GF-D8 (cell line): ENCODE data around the gene OGA.

Experiments
- DNase-seq: peaks from one replicate; lab custom pipeline; 2025; lab: John Stamatoyannopoulos, UW

Gene OGA

GRCh38 chr10:101835362-101835761 lies 17.1 kb upstream of the OGA start:
- no peak for DNase-seq

GRCh38 chr10:101834341-101834740 lies 16.1 kb upstream of the OGA start:
- DNase-seq: peak; percentile 47

GRCh38 chr10:101833466-101833865 lies 15.2 kb upstream of the OGA start:
- DNase-seq: no peak

DNA sequence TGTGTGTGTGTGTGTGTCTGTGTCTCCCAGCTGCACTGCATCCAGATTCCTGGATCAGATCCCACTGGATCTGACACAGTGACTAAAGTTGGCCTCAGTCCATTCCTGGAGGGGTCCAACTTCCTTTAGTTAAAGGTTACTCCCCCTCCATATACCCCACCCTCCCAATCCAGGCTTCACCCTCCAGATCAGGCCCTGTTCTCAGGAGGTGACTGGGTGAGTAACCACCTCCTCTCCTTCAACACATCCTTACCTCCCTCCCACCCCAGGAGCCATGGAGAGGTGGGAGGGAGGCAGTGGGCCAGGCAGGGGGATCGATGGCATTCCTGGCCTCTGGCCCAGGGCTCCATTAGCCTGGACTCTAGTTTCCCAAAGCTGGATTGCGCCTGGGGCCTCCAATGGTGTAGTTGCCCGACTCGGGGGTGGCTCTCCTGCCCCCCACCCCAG lies 14.1 kb upstream of the OGA start:
- no peak for DNase-seq

GRCh38 chr10:101831169-101831811 lies 13.0 kb upstream of the OGA start:
- no peak for DNase-seq

GRCh38 chr10:101830322-101831168 lies 12.3 kb upstream of the OGA start:
- peak; percentile 78 for DNase-seq

DNA sequence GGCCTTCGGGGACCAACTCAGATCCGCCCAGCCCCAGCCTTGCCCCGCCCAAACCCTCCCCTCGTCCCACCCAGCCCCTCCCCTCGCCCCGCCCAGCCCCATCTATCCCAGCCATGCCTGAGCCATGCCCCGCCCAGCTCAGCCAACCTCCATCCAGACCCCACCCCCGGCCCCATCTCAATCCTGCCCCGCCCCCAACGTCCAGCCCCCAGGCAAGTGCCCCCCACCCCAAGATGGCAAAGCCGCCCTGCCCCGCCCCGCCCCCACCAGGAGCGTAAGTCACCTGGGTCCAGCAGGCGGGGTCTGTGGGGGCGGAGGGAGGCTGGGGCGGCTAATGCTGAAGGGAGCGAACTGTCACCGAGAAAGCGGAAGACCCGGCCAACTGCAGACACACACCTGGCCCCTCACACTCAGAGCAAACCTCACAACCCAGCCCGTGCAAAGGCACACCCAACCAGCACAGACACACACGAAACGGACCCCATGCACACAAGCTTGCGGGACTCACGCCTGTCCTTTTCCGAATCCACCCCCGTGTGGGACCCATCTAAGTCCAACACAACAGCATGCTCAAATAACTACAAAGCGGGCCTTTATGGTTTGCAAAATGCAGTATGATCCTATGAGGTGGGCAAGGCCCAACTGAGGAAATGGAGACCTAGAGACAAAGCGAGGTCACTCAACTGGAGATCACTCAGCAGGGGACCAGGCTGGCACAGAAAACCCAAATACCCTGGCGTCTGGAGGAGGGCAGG lies 11.5 kb upstream of the OGA start:
- DNase-seq: no peak

- no peak for DNase-seq
Observed at GRCh38 chr10:101828766-101829551, 10.7 kb upstream of the OGA start.

DNA sequence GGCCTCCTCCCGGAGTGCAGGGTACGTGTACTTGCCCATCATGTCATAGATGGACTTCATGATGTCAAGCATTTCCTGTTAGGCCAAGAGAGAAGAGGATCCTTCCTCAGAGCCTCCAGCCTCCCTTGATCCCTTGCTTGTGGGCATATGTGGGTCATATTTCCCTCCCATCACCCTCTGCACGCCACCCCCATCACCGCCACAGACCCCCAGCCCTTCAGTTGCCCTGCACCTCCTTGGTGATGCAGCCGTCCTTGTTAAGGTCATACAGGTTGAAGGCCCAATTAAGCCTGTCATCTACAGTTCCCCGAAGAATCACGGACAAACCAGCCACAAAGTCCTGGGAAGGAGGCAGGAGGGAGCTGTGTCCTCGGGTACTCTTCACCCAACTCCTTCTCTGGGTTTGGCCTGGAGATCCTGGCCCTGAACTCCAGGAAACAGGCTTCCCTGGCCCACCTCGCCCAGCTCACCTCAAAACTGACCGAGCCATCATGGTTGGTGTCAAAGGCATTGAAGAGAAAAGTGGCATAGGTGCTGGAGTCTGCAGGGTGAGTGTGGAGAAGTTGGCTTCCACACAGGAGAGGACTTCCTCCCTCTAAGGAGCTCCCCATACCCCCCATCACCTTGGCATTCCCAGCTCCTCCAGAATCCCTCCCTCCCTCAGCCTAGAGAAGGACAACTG lies 9.8 kb upstream of the OGA start:
- DNase-seq: no peak

DNA sequence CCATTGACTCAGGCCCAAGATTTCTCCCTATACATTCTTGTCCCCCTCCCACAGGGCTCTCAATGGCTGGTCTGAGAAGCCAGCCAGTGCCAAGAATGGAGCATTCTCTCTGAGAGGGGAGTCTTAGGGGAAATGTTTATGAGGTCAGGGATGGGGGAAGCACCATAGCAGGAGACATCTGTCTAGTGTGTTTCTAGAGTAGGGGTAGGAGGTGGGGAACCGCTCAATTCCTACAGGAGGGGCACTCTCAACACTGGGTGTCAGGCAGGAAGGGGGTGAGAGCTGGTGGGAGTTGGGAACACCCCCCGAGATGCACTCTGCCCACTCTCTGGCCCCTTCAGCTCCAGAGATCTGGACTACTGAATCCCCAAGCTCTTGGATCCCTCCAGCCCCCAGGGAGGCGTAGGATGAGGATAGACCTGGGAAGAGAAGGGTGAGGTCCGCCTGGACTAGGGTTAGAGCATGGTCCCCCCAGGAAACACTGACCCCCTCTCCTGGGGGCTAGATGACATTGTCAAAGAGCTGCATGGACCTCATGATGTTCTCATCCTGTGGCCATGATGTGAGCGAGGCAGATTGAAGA lies 8.7 kb upstream of the OGA start:
- no peak for DNase-seq

GRCh38 chr10:101824736-101825135 lies 6.5 kb upstream of the OGA start:
- no peak for DNase-seq

- DNase-seq: peak; percentile 69
Observed at GRCh38 chr10:101818872-101819633, 809 bp upstream of the OGA start.

GRCh38 chr10:101817337-101818118 lies 716 bp downstream of the OGA start:
- DNase-seq: peak; percentile 59

GRCh38 chr10:101816913-101817336 lies 1.3 kb downstream of the OGA start:
- DNase-seq: no peak

GRCh38 chr10:101816376-101816775 lies 1.9 kb downstream of the OGA start:
- no peak for DNase-seq

DNA sequence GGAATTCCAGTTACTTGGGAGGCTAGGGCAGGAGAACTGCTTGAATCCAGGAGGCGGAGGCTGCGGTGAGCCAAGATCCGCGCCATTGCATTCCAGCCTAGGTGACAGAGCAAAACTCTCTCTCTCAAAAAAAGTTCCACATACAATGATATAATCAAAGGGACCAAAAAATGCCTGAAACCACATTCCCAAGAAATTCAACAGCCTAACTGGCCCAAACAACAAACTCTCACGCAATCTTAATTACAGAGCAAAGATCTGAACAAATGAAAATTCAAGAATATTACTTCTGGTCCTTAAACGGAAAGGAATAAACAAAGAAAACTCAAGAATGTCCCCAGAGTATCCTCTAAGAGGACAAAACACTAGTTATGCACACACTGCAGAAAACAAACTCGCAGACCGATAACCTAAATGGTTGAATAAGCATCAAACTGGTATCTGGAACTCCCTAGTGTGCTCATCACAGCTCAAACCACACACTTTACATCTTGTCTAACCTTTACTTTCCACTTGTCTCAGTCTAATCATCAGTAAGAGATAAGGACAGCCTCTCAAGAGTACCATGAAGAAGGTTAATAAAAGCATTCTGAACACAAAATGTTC lies 3.7 kb downstream of the OGA start:
- DNase-seq: no peak

GRCh38 chr10:101812606-101813005 lies 5.6 kb downstream of the OGA start:
- no peak for DNase-seq

GRCh38 chr10:101807158-101807557 lies 11.1 kb downstream of the OGA start:
- DNase-seq: no peak

DNA sequence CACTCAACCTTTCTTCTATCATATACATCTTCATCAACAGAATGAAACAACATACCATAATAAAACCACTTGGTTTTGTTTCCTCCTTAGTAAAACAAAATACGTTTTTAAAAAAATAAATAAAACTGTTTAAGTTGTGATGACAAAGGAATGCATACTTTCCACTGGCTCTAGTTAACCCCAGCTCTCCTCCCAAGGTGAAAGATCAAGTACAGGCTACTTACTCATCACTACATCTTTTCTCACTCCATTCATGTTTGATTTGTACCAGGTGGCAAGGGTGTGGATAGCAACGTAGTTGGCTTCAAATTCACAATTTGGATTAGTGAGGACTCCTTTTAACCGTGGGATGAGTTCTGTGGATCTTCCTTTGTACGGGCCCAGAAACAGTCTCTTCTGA lies 14.7 kb downstream of the OGA start:
- no peak for DNase-seq
